ENCODE measurements around the gene DCTD. TPM values are rescaled to one million over a fixed set of nuclear protein-coding genes. Genes with fewer than 3 reads are reported as not detected.

Gene DCTD
- total RNA-seq, 1 experiment from 2014 or later: 100 TPM

- no peaks in the 10 kb centered on the region for H3K79me2 ChIP-seq (ENCODE audit: insufficient read depth, low read length)
- H2BK120ac ChIP-seq (ENCODE audit: low read depth, low read length, poor library complexity, severe bottlenecking): no peak overlapping the region
- no CpG with 5 or more reads among the region's 12 CpGs for WGBS (ENCODE audit: extremely low coverage, insufficient read length, low lambda C conversion rate)
- Mint-ChIP-seq H3K27me3 (ENCODE audit: low read depth) (peaks cover 4% of the 10 kb centered on the region), H3K36me3 (ENCODE audit: insufficient read depth in 1 of 3, low read depth in 3 of 3) (no peaks in the 10 kb centered on the region; a peak in 1 of 7 replicates), H3K27ac (0 out of 7 replicates have a peak overlapping the region, but pooled peaks of 1 of the 3 experiments have one; percentile 14), H3K4me1 (peaks cover 40 to 41% of the 10 kb centered on the region in 2 experiments), H3K4me3 (no peak overlapping the region), H3K9me3 (peaks cover 0 to 2% of the 10 kb centered on the region in 2 experiments; a peak in 2 of 5 replicates)
- no peak overlapping the region for H3K4me2 ChIP-seq (ENCODE audit: insufficient read depth, insufficient read length, low read length)
- no peak overlapping the region for H4K5ac ChIP-seq (ENCODE audit: insufficient read length, low read depth, low read length)
- no peak overlapping the region for H3K18ac ChIP-seq (ENCODE audit: insufficient read length, low read depth, low read length)
- no peak overlapping the region for H4K91ac ChIP-seq (ENCODE audit: insufficient read length, low read depth, low read length)
- no peak overlapping the region for H2BK20ac ChIP-seq (ENCODE audit: low read depth, low read length, poor library complexity, severe bottlenecking)
- H4K20me1 ChIP-seq (ENCODE audit: control insufficient read depth, insufficient read depth, insufficient read length): no peaks in the 10 kb centered on the region
- H3K9ac ChIP-seq (ENCODE audit: extremely low read depth, insufficient read length, low read length): no peak overlapping the region
- peak; percentile 47 for DNase-seq
- no peak overlapping the region for H2BK12ac ChIP-seq (ENCODE audit: insufficient read length, low read depth, low read length)
- no peaks in the 10 kb centered on the region for H3K9me3 ChIP-seq (ENCODE audit: control insufficient read depth, low read depth, low read length)
- H3T11ph ChIP-seq (ENCODE audit: low read length): no peak overlapping the region
- H3K23me2 ChIP-seq (ENCODE audit: insufficient read length, low read depth, low read length, poor library complexity, severe bottlenecking): peaks cover 4% of the 10 kb centered on the region
- H2BK5ac ChIP-seq (ENCODE audit: insufficient read length, low read length): no peak overlapping the region
- H3K27ac ChIP-seq (ENCODE audit: insufficient read length, low read depth, low read length): no peak overlapping the region
- no peak overlapping the region for H3K23ac ChIP-seq (ENCODE audit: insufficient read length, low read depth, low read length)
- H3K79me1 ChIP-seq (ENCODE audit: insufficient read depth, low read depth, low read length, poor library complexity, severe bottlenecking): no peaks in the 10 kb centered on the region
- H2BK15ac ChIP-seq (ENCODE audit: low read depth, low read length): no peak overlapping the region
- H3K27me3 ChIP-seq (ENCODE audit: insufficient read depth, low read length): no peaks in the 10 kb centered on the region
- H2AFZ ChIP-seq (ENCODE audit: low read length): no peak overlapping the region
- TF ChIP-seq, protein P1, sequence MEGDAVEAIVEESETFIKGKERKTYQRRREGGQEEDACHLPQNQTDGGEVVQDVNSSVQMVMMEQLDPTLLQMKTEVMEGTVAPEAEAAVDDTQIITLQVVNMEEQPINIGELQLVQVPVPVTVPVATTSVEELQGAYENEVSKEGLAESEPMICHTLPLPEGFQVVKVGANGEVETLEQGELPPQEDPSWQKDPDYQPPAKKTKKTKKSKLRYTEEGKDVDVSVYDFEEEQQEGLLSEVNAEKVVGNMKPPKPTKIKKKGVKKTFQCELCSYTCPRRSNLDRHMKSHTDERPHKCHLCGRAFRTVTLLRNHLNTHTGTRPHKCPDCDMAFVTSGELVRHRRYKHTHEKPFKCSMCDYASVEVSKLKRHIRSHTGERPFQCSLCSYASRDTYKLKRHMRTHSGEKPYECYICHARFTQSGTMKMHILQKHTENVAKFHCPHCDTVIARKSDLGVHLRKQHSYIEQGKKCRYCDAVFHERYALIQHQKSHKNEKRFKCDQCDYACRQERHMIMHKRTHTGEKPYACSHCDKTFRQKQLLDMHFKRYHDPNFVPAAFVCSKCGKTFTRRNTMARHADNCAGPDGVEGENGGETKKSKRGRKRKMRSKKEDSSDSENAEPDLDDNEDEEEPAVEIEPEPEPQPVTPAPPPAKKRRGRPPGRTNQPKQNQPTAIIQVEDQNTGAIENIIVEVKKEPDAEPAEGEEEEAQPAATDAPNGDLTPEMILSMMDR (conservative IDR thresholded peaks at IDR 0.05): no peak
- H4K8ac ChIP-seq (replicated peaks; ENCODE audit: insufficient read length, low read depth, low read length): no peak overlapping the region
- no peak overlapping the region for H3K56ac ChIP-seq (ENCODE audit: insufficient read length, low read depth, low read length)
- H3K4ac ChIP-seq (ENCODE audit: low read depth, low read length): no peak overlapping the region
- H3K14ac ChIP-seq (ENCODE audit: insufficient read depth, low read length): no peak overlapping the region
- H2AK5ac ChIP-seq (ENCODE audit: insufficient read length, low read length): no peak overlapping the region
- H3K4me1 ChIP-seq (ENCODE audit: insufficient read depth, low read length): no peaks in the 10 kb centered on the region; the same call in 1 of the 2 replicates
Measured at GRCh38 chr4:182862921-182863320, 54.3 kb downstream of the DCTD start.
